ENCODE measurements around the gene NEU4. TPM values are rescaled to one million over a fixed set of nuclear protein-coding genes. Genes with fewer than 3 reads are reported as not detected.
"Not testable (repeated sequence)": the region's sequence is repeated elsewhere in the genome, so short reads cannot be mapped to it uniquely, and the experiment has no call there.

NEU4 gene
- total RNA-seq, 4 donors from 2014 or later: 3.0 to 119 (median 19.4) TPM

DNA sequence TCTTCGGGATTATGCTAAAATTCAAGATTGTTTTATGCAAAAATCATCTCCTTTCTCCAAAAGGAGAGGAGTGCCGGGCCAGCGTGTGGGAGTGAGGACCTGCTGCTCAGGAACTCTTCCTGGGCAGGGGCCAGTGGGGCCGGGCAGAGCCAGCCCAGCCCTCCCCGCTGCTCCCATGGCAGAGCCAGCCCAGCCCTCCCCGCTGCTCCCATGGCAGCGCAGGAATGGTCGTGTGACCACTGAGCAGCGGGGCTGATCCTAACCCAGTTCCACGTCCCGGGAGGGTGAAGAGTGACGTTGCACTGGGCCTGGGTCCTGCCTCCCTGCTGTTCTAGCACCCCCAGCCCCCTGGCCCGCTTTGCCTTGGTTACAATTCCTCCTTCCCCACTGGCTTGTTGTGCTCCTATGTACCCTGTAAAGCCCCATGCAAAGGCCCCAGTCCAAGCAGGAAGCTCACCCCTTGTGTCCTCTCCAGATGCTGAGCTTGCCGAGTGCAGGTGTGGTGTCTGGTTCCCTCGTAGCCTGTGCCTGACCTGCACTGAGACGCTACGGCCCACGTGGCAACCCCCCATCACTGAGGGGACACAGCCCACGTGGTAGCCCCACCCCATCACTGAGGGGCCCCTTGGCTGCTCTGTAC, 11.4 kb upstream of the NEU4 start:
- Histone ChIP-seq H3K27ac (no peak overlapping the region), H3K9me3 (no peaks in the 10 kb centered on the region), H3K4me3 (no peak overlapping the region), H3K36me3 (no peaks in the 10 kb centered on the region), H3K4me1 (no peaks in the 10 kb centered on the region), H3K27me3 (no peaks in the 10 kb centered on the region)
- in situ Hi-C loops (cut with MboI; ENCODE audit: low sequenced_read_pairs in 4 of 4) (no loop called here), intact Hi-C loops (cut with DNase I; ENCODE audit: low total_unique reads) (no loop called here)
- no peak for ATAC-seq
- DNase-seq: peak in 1 of 2 donors; percentile 6
- TF ChIP-seq, protein P1, sequence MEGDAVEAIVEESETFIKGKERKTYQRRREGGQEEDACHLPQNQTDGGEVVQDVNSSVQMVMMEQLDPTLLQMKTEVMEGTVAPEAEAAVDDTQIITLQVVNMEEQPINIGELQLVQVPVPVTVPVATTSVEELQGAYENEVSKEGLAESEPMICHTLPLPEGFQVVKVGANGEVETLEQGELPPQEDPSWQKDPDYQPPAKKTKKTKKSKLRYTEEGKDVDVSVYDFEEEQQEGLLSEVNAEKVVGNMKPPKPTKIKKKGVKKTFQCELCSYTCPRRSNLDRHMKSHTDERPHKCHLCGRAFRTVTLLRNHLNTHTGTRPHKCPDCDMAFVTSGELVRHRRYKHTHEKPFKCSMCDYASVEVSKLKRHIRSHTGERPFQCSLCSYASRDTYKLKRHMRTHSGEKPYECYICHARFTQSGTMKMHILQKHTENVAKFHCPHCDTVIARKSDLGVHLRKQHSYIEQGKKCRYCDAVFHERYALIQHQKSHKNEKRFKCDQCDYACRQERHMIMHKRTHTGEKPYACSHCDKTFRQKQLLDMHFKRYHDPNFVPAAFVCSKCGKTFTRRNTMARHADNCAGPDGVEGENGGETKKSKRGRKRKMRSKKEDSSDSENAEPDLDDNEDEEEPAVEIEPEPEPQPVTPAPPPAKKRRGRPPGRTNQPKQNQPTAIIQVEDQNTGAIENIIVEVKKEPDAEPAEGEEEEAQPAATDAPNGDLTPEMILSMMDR (IDR thresholded peaks at IDR 0.05 in 4 of 5, conservative IDR thresholded peaks at IDR 0.05 in 1 of 5): no peak
- no peak for TF ChIP-seq POLR2A (IDR thresholded peaks at IDR 0.05)

DNA sequence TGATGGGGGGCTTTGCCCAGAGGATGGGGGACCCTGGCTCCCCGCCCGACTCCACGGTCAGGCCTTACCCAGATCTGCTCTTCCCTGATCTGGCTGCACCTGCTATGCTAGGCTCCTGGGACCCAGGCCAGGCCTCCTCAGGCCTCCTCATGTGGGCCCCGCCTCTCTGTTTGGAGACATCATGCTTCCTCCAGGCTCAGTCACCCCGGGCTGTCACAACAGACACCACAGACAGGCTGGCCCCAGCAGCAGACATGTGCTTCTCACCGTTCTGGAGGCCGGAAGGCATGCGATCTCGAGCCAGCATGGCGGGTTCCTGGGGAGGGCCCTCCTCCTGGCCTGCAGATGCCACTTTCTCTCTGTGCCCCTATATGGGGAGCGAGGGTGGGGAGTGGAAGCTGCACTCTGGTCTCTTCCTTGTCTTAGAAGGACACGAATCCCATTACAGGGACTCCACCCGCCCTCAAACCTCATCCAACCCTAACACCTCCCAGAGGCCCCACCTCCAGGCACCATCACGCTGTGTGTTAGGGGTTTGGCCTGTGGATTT, 10.8 kb upstream of the NEU4 start:
- H3K4me1 ChIP-seq: peaks cover 0 to 2% of the 10 kb centered on the region in 2 donors
- H3K27ac ChIP-seq: no peak overlapping the region
- no peak overlapping the region for H3K4me3 ChIP-seq
- H3K36me3 ChIP-seq: no peaks in the 10 kb centered on the region
- H3K27me3 ChIP-seq: peaks cover 0 to 4% (median under 1%) of the 10 kb centered on the region in 3 donors
- in situ Hi-C loops (cut with MboI; ENCODE audit: low sequenced_read_pairs in 4 of 4): no loop called here
- intact Hi-C loops (cut with DNase I; ENCODE audit: low total_unique reads): no loop called here
- no peak for ATAC-seq
- H3K9me3 ChIP-seq: no peaks in the 10 kb centered on the region
- DNase-seq: peak in 1 of 2 donors; percentile 21
- TF ChIP-seq, protein P1 (IDR thresholded peaks at IDR 0.05 in 4 of 5, conservative IDR thresholded peaks at IDR 0.05 in 1 of 5): no peak
- no peak for TF ChIP-seq POLR2A (IDR thresholded peaks at IDR 0.05)

DNA sequence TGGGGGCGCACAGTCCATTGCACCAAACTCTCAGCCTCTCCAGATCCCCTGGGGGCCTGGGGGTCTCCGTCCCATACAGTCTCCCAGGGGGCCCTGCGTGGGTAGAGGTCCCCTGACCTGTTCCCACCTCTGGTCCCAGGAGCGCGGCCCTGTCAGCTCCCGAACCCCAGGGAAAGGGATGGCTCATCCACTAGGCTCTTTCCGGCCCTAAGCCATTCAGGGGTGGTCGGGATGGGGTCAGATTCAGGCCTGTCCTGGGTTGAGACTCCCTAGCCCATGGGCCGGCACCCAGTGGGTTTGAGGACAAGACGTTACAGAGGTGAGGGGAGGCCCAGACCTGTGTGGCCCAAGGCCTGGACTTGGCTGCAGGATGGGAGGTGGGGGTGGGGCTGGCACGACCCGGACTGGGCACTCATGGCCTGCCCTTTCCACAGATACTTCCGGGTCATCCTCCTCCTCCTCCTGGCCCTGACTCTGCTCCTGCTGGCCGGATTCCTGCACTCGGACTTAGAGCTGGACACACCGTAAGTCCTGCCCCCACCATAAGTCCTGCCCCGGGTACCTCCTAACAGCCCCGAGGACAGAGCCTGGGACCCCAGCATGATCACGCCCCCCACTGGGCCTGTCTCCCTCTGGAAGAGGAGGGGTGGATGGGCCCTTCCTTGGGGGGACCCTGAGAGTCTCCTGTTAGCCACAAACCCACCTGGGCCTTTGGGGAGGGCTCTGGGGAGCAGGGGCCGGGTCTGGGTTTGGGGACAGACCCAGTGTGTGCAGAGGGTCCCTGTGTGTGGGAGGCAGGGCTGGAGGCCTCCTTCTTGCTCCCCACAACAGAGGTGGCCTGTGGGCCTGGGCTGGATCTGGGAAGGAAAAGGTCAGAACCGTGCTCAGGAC, 10.1 kb upstream of the NEU4 start:
- no peak for DNase-seq
- TF ChIP-seq, protein P1 (IDR thresholded peaks at IDR 0.05 in 4 of 5, conservative IDR thresholded peaks at IDR 0.05 in 1 of 5): no peak
- TF ChIP-seq POLR2A (IDR thresholded peaks at IDR 0.05): no peak
- H3K9me3 ChIP-seq: no peaks in the 10 kb centered on the region
- intact Hi-C loops (cut with DNase I; ENCODE audit: low total_unique reads): no loop called here
- ATAC-seq: no peak
- peaks cover 0 to 5% of the 10 kb centered on the region in 2 donors for H3K4me1 ChIP-seq
- no peaks in the 10 kb centered on the region for H3K36me3 ChIP-seq
- in situ Hi-C loops (cut with MboI; ENCODE audit: low sequenced_read_pairs in 4 of 4): no loop called here
- H3K4me3 ChIP-seq: no peak overlapping the region
- H3K27me3 ChIP-seq: peaks cover 0 to 4% (median 4%) of the 10 kb centered on the region in 3 donors
- H3K27ac ChIP-seq: no peak overlapping the region

DNA sequence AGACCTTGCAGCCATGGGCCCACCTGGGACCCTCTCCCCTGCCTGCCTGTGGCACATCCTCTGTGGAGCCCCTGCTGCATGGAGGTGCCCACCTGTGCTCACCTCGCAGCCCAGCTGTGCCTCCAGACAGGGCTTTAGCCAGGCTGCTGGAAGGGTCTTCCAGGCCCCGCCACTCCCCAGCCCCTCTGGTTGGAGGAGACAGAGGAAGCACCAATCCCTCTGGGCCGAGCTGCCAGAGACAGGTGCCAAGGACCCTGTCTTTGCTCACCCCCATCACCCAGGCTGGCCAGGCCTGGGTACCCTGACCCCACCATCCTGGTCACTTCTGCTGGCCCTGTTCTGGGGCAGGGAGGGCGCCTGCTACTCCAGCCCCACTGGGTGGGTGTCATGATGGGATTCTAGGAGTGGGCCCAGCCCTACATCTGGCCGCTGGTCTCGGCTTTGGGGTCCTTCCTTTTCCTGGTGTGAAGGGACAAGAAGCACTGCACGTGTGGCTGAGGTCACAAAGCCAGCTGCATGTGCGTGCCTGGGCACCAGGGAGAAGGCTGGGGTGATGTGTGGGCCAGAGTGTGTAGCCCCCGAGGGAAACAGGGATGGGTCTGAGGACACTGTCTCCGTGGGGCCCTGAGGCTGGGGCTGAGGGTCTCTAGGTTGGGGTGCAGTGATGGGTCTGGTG, 9.3 kb upstream of the NEU4 start:
- intact Hi-C loops (cut with DNase I; ENCODE audit: low total_unique reads) (no loop called here), in situ Hi-C loops (cut with MboI; ENCODE audit: low sequenced_read_pairs in 4 of 4) (no loop called here)
- ATAC-seq (no peak), DNase-seq (no peak)
- H3K27me3 ChIP-seq: peaks cover 0 to 9% (median 8%) of the 10 kb centered on the region in 3 donors
- no peaks in the 10 kb centered on the region for H3K9me3 ChIP-seq
- no peak overlapping the region for H3K4me3 ChIP-seq
- H3K4me1 ChIP-seq: peaks cover 6 to 13% of the 10 kb centered on the region in 2 donors
- TF ChIP-seq POLR2A (IDR thresholded peaks at IDR 0.05): no peak
- TF ChIP-seq, protein P1 (IDR thresholded peaks at IDR 0.05 in 4 of 5, conservative IDR thresholded peaks at IDR 0.05 in 1 of 5): no peak
- H3K36me3 ChIP-seq: no peaks in the 10 kb centered on the region
- H3K27ac ChIP-seq: no peak overlapping the region

DNA sequence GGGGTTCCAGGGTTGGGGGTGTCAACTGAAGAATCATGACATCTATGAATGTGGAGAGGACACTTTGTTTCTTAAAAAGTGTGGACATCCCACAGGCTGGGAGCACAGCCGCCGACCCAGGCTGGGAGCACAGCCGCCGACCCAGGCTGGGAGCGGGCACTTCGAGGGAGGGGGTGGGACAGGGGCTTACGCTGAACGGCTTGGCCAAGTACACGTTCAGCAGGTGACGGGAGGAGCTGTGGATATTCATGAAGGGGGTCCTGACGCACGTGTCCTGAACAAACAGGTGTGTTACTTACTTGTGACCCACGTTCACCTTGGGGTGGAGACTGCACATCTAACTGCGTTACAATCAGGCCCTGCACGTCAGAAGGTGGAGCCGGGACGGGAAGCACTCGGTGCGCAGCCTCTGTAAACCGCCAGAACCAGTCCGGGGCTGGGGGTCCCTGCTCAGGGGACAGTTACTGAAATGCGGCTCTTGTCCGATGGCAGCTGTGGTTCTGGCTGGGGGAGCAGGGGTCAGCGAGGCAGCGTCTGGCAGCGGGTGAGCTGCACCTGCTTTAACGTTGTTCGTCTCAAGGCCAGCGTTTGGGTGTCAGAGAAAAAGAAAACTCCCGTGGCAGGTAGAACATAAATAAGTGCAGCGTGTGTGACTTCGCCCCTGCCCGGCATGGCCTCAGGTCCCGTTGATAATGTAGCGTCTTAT, 8.6 kb upstream of the NEU4 start:
- intact Hi-C loops (cut with DNase I; ENCODE audit: low total_unique reads); DNase-seq; H3K36me3 ChIP-seq; ATAC-seq; H3K9me3 ChIP-seq; in situ Hi-C loops (cut with MboI; ENCODE audit: low sequenced_read_pairs in 4 of 4); H3K4me3 ChIP-seq; H3K27me3 ChIP-seq; H3K27ac ChIP-seq: not testable (repeated sequence)
- peaks cover 7 to 13% of the 10 kb centered on the region in 2 donors for H3K4me1 ChIP-seq

Measured in gastrocnemius medialis (tissue), 4 donors.